ENCODE data around the gene TREX2. TPM values are rescaled to one million over a fixed set of nuclear protein-coding genes. Genes with fewer than 3 reads are reported as not detected.

Gene TREX2, protein sequence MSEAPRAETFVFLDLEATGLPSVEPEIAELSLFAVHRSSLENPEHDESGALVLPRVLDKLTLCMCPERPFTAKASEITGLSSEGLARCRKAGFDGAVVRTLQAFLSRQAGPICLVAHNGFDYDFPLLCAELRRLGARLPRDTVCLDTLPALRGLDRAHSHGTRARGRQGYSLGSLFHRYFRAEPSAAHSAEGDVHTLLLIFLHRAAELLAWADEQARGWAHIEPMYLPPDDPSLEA
- total RNA-seq (0.38 TPM), polyA plus RNA-seq (1.2 TPM)
- long read RNA-seq, donor 1, result 0 reads
- long read RNA-seq, donor 2, result 0 reads
- long read RNA-seq, donor 3, result 0 reads
- long read RNA-seq, donor 4, result 0 reads
- long read RNA-seq, donor 5, partial matches to known transcripts, result 8 of 8 reads
- long read RNA-seq, donor 5, other reads (novel, unspliced or antisense), result 0 of 8 reads
- long read RNA-seq, donor 6, partial matches to known transcripts, result 11 of 11 reads
- long read RNA-seq, donor 6, other reads (novel, unspliced or antisense), result 0 of 11 reads
- long read RNA-seq, donor 7, result 0 reads
- long read RNA-seq, donor 8, result 0 reads
- long read RNA-seq, donor 9, result 0 reads
- long read RNA-seq, donor 10, result 0 reads

DNA sequence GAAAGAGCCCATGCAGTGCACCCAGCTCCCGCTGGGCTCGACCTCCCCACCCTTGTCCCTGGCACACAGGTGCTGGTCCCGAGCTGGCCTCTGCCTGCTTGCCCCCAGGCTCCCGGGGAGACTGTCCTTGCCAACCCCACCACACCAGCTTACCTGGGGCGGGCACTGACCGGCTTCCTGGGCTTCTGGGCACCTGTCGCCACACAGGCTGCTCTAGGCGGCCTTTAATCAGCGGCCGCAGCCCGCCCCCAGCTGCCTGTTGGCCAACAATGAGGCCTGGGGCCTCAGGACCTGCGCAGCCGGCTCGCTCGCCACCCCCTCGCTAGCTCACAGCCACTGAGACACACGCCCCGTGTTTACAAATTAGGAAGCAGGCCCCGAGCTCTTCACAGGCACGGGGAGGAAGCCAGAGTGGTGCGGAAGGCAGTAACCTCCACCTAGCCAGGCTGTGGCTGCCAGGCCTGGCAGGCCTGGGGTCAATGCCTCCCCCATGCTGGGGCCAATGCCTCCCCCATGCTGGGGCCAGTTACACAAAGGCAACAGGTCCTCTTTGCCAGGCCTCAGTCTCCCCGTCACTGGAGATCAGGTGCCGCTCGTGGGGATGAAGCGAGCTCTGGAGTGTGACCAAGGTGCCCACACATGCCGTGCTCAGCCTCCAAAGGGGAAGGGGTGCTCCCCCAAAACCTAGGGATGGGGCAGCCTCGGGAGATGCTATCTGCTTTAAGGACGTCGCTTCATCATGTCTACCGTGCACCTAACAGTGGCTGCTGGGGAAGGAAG is at the start of gene TREX2:
TSS of gene TREX2 (minus strand) at position 201 of the 780 bp plus-strand sequence. CDS start 626 bp downstream, outside the sequence.
- H3K27ac ChIP-seq (ENCODE audit: low read depth in 1 of 2, low read length in 1 of 2), result no peak within 1 kb of the TSS
- no peak for DNase-seq (ENCODE audit: low read depth in 6 of 9, low spot score in 9 of 9)
- no peak within 1 kb of the TSS for H3K4me3 ChIP-seq (ENCODE audit: low read length in 2 of 2)
- H3K4me1 ChIP-seq (ENCODE audit: control insufficient read depth in 2 of 2, insufficient read depth in 2 of 2, low read length in 2 of 2), result no peaks in the 10 kb centered on the region
- H3K9me3 ChIP-seq (ENCODE audit: control insufficient read depth in 2 of 2, insufficient read depth in 1 of 2, low read length in 1 of 2), result peaks cover 0 to 4% of the 10 kb centered on the region in 2 donors
- peaks cover 0 to 9% of the 10 kb centered on the region in 2 donors for H3K36me3 ChIP-seq (ENCODE audit: control insufficient read depth in 2 of 2, insufficient read depth in 2 of 2, low read length in 1 of 2)
- WGBS, result 93% methylated on average over 30 of the region's 30 CpGs
- H3K27me3 ChIP-seq (ENCODE audit: control insufficient read depth in 2 of 2, insufficient read depth in 1 of 2, low read length in 1 of 2), result no peaks in the 10 kb centered on the region

GRCh38 chrX:153495362-153495751 is 49.5 kb upstream of the TREX2 start:
- H3K36me3 ChIP-seq (ENCODE audit: control insufficient read depth in 2 of 2, insufficient read depth in 2 of 2, low read length in 1 of 2), result no peaks in the 10 kb centered on the region
- H3K27me3 ChIP-seq (ENCODE audit: control insufficient read depth in 2 of 2, insufficient read depth in 1 of 2, low read length in 1 of 2), result peaks cover 0 to 31% of the 10 kb centered on the region in 2 donors
- H3K4me3 ChIP-seq (ENCODE audit: low read length in 2 of 2), result peak overlapping the region in 1 of 2 donors; percentile 1
- H3K9me3 ChIP-seq (ENCODE audit: control insufficient read depth in 2 of 2, insufficient read depth in 1 of 2, low read length in 1 of 2), result no peaks in the 10 kb centered on the region
- DNase-seq (ENCODE audit: low read depth in 6 of 9, low spot score in 9 of 9), result no peak
- WGBS, result 59% methylated on average over 17 of the region's 17 CpGs
- no peak overlapping the region for H3K27ac ChIP-seq (ENCODE audit: low read depth in 1 of 2, low read length in 1 of 2)
- H3K4me1 ChIP-seq (ENCODE audit: control insufficient read depth in 2 of 2, insufficient read depth in 2 of 2, low read length in 2 of 2), result peaks cover 0 to 10% of the 10 kb centered on the region in 2 donors

DNA sequence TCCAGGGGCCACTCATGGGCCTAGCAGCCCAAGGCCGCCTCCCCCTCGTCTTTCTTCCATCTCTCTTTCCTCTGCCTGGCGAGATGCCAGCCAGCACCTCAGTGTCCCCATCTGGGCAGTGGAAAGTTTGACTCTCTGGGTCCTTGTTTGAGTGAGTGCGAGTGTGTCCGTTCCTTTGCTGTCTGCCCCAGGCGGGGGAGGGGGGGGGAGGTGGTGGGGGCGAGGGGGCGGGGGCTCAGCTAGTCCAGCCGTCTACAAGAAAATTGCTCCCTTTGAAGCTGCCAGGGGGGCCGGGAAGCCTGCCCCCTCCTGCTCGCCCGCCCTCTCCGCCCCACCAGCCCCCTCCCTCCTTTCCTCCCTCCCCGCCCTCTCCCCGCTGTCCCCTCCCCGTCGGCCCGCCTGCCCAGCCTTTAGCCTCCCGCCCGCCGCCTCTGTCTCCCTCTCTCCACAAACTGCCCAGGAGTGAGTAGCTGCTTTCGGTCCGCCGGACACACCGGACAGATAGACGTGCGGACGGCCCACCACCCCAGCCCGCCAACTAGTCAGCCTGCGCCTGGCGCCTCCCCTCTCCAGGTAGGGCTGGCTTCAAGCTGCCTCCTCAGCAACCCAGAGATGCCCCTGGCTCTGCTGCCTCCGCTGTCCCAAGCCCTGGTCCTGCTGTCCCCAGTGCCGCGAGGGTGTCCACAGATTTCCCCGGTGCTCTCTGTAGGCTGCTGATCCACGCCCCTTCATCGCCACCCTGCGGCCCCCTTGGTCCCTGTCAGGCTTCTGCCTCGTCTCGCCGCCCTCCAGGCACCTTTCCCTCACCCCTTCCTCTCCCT is 48.9 kb upstream of the TREX2 start, which contains the start of gene BGN:
TSS of gene BGN (plus strand) at position 440 of the 821 bp plus-strand sequence. CDS start 9,652 bp downstream, outside the sequence.
- 28% methylated on average over 40 of the region's 41 CpGs for WGBS
- no peak for DNase-seq (ENCODE audit: low read depth in 6 of 9, low spot score in 9 of 9)
- Histone ChIP-seq H3K36me3 (ENCODE audit: control insufficient read depth in 2 of 2, insufficient read depth in 2 of 2, low read length in 1 of 2) (no peaks in the 10 kb centered on the region), H3K4me1 (ENCODE audit: control insufficient read depth in 2 of 2, insufficient read depth in 2 of 2, low read length in 2 of 2) (peaks cover 0 to 10% of the 10 kb centered on the region in 2 donors), H3K27me3 (ENCODE audit: control insufficient read depth in 2 of 2, insufficient read depth in 1 of 2, low read length in 1 of 2) (peaks cover 0 to 31% of the 10 kb centered on the region in 2 donors), H3K9me3 (ENCODE audit: control insufficient read depth in 2 of 2, insufficient read depth in 1 of 2, low read length in 1 of 2) (no peaks in the 10 kb centered on the region), H3K27ac (ENCODE audit: low read depth in 1 of 2, low read length in 1 of 2) (no peak within 1 kb of the TSS), H3K4me3 (ENCODE audit: low read length in 2 of 2) (peak within 1 kb of the TSS in 1 of 2 donors; percentile 1)

- Histone ChIP-seq H3K27ac (ENCODE audit: low read depth in 1 of 2, low read length in 1 of 2) (no peak overlapping the region), H3K27me3 (ENCODE audit: control insufficient read depth in 2 of 2, insufficient read depth in 1 of 2, low read length in 1 of 2) (peaks cover 0 to 31% of the 10 kb centered on the region in 2 donors), H3K36me3 (ENCODE audit: control insufficient read depth in 2 of 2, insufficient read depth in 2 of 2, low read length in 1 of 2) (no peaks in the 10 kb centered on the region), H3K4me1 (ENCODE audit: control insufficient read depth in 2 of 2, insufficient read depth in 2 of 2, low read length in 2 of 2) (peaks cover 0 to 10% of the 10 kb centered on the region in 2 donors), H3K9me3 (ENCODE audit: control insufficient read depth in 2 of 2, insufficient read depth in 1 of 2, low read length in 1 of 2) (no peaks in the 10 kb centered on the region), H3K4me3 (ENCODE audit: low read length in 2 of 2) (no peak overlapping the region)
- no peak for DNase-seq (ENCODE audit: low read depth in 6 of 9, low spot score in 9 of 9)
- WGBS, result 94% methylated on average over 12 of the region's 12 CpGs
These were observed 48.2 kb upstream of the TREX2 start for GRCh38 chrX:153494061-153494460.

GRCh38 chrX:153493085-153493484 is 47.2 kb upstream of the TREX2 start:
- no peak overlapping the region for H3K27ac ChIP-seq (ENCODE audit: low read depth in 1 of 2, low read length in 1 of 2)
- no peak overlapping the region for H3K4me3 ChIP-seq (ENCODE audit: low read length in 2 of 2)
- H3K9me3 ChIP-seq (ENCODE audit: control insufficient read depth in 2 of 2, insufficient read depth in 1 of 2, low read length in 1 of 2), result no peaks in the 10 kb centered on the region
- H3K4me1 ChIP-seq (ENCODE audit: control insufficient read depth in 2 of 2, insufficient read depth in 2 of 2, low read length in 2 of 2), result peaks cover 0 to 10% of the 10 kb centered on the region in 2 donors
- H3K27me3 ChIP-seq (ENCODE audit: control insufficient read depth in 2 of 2, insufficient read depth in 1 of 2, low read length in 1 of 2), result peaks cover 0 to 31% of the 10 kb centered on the region in 2 donors
- no peaks in the 10 kb centered on the region for H3K36me3 ChIP-seq (ENCODE audit: control insufficient read depth in 2 of 2, insufficient read depth in 2 of 2, low read length in 1 of 2)
- 97% methylated on average over 11 of the region's 11 CpGs for WGBS
- no peak for DNase-seq (ENCODE audit: low read depth in 6 of 9, low spot score in 9 of 9)

DNA sequence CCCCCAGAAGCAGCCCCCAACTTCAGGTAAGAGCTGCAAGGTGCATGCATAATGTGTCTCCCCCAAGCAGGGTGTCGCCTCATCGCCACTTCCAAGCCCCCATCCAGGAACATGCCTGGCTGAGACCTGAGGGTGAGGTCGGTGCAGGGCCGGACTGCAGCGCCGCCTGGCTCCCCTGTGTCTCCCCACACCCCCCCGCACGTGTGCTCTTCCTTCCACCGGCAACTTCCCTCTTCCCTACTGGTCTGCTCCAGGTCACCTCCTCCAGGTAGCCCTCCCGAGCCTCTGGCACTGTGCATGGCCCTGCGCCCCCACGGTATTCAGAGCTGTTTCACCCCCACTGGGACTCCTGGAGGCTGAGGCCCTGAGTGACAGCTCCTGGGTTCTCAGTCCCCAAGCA is 46.7 kb upstream of the TREX2 start:
- Histone ChIP-seq H3K36me3 (ENCODE audit: control insufficient read depth in 2 of 2, insufficient read depth in 2 of 2, low read length in 1 of 2) (no peaks in the 10 kb centered on the region), H3K27ac (ENCODE audit: low read depth in 1 of 2, low read length in 1 of 2) (no peak overlapping the region), H3K27me3 (ENCODE audit: control insufficient read depth in 2 of 2, insufficient read depth in 1 of 2, low read length in 1 of 2) (peaks cover 0 to 31% of the 10 kb centered on the region in 2 donors), H3K4me1 (ENCODE audit: control insufficient read depth in 2 of 2, insufficient read depth in 2 of 2, low read length in 2 of 2) (peaks cover 0 to 10% of the 10 kb centered on the region in 2 donors), H3K4me3 (ENCODE audit: low read length in 2 of 2) (no peak overlapping the region), H3K9me3 (ENCODE audit: control insufficient read depth in 2 of 2, insufficient read depth in 1 of 2, low read length in 1 of 2) (no peaks in the 10 kb centered on the region)
- no peak for DNase-seq (ENCODE audit: low read depth in 6 of 9, low spot score in 9 of 9)
- 96% methylated on average over 12 of the region's 12 CpGs for WGBS

DNA sequence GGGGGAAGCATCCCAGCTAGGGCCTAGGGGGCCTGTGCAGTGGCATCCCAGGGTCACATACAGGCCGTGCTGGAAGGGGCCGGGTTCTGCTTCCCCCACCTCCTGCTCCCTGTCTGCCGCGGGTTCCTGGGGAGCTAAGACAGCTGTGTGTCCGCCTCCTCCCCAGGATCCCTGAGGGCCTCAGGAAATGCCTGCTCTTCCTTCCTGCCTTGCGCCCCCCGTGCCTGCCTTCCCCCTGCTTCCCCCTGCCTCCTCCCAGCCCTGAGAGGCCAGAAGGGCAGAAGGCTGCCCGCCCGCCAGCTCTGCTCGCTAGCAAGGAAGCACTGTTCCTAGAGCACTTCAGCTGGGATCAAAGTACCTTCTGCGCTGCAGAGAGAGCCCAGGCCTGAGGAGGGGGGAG is 46.1 kb upstream of the TREX2 start:
- no peaks in the 10 kb centered on the region for H3K9me3 ChIP-seq (ENCODE audit: control insufficient read depth in 2 of 2, insufficient read depth in 1 of 2, low read length in 1 of 2)

DNA sequence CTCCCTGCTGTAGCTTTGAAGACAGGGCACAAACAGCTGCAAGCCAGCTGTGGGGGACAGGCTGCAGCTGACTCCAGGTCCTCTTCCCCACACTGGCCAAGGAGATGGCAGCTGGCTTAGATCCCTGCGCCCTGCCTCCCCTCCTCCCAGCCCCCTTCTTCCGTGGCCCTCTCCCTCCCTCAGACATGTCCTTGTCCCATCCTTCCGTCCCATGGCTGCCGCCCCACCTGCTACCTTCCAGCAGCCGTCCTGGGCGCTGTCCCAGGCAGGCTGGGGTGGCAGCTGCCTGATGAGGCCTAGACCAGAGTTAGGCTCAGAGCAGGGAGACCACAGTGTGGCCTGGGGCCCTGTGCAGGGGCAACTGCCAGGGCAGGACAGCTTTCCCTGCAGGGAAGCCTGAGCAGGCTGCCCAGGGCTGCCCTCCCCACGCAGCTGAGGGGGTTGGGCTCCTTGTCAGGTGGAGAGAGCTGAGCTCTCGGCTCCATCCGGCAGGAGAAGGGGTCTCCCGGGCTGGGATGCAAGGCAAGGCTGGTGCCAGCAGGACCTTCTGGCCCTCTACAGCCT is 45.6 kb upstream of the TREX2 start:
- Histone ChIP-seq H3K27ac (ENCODE audit: low read depth in 1 of 2, low read length in 1 of 2) (no peak overlapping the region), H3K36me3 (ENCODE audit: control insufficient read depth in 2 of 2, insufficient read depth in 2 of 2, low read length in 1 of 2) (no peaks in the 10 kb centered on the region), H3K4me1 (ENCODE audit: control insufficient read depth in 2 of 2, insufficient read depth in 2 of 2, low read length in 2 of 2) (peaks cover 0 to 10% of the 10 kb centered on the region in 2 donors), H3K4me3 (ENCODE audit: low read length in 2 of 2) (no peak overlapping the region), H3K27me3 (ENCODE audit: control insufficient read depth in 2 of 2, insufficient read depth in 1 of 2, low read length in 1 of 2) (peaks cover 0 to 31% of the 10 kb centered on the region in 2 donors), H3K9me3 (ENCODE audit: control insufficient read depth in 2 of 2, insufficient read depth in 1 of 2, low read length in 1 of 2) (no peaks in the 10 kb centered on the region)
- no peak for DNase-seq (ENCODE audit: low read depth in 6 of 9, low spot score in 9 of 9)
- WGBS, result 54% methylated on average over 10 of the region's 10 CpGs

More for the DNA sequence above, 46.1 kb upstream of the TREX2 start:
- no peak overlapping the region for H3K27ac ChIP-seq (ENCODE audit: low read depth in 1 of 2, low read length in 1 of 2)
- peaks cover 0 to 10% of the 10 kb centered on the region in 2 donors for H3K4me1 ChIP-seq (ENCODE audit: control insufficient read depth in 2 of 2, insufficient read depth in 2 of 2, low read length in 2 of 2)
- no peak overlapping the region for H3K4me3 ChIP-seq (ENCODE audit: low read length in 2 of 2)
- H3K36me3 ChIP-seq (ENCODE audit: control insufficient read depth in 2 of 2, insufficient read depth in 2 of 2, low read length in 1 of 2), result no peaks in the 10 kb centered on the region
- 26% methylated on average over 11 of the region's 11 CpGs for WGBS
- H3K27me3 ChIP-seq (ENCODE audit: control insufficient read depth in 2 of 2, insufficient read depth in 1 of 2, low read length in 1 of 2), result peaks cover 0 to 31% of the 10 kb centered on the region in 2 donors
- no peak for DNase-seq (ENCODE audit: low read depth in 6 of 9, low spot score in 9 of 9)

Data from thymus (tissue), 14 donors.